WTC11 (cell line): ENCODE measurements around the gene ARHGAP19.

Experiments used
- ATF2 ChIP-seq: sonication (generic); formaldehyde crosslinking; IDR thresholded peaks from 2 replicates; pipeline ENCODE4 v1.8.1; 2022; ENCODE audit warnings: low read depth, missing genetic modification reagents, borderline replicate concordance
- ATF3 ChIP-seq: sonication (generic); formaldehyde crosslinking; conservative IDR thresholded peaks from 2 replicates; pipeline ENCODE4 v1.8.1; 2022; ENCODE audit warnings: mild to moderate bottlenecking, missing genetic modification reagents
- ATF6 ChIP-seq: sonication (generic); formaldehyde crosslinking; IDR thresholded peaks from 2 replicates; pipeline ENCODE4 v1.8.1; 2023; ENCODE audit warnings: mild to moderate bottlenecking, missing genetic modification reagents
- GABPB1 ChIP-seq: sonication (generic); formaldehyde crosslinking; IDR thresholded peaks from 2 replicates; pipeline ENCODE4 v1.8.1; 2023; ENCODE audit warnings: mild to moderate bottlenecking, missing genetic modification reagents
- JUN ChIP-seq: sonication (generic); formaldehyde crosslinking; IDR thresholded peaks from 2 replicates; pipeline ENCODE4 v1.8.0; 2023; ENCODE audit warnings: mild to moderate bottlenecking, missing genetic modification reagents
- MAX ChIP-seq: sonication (generic); formaldehyde crosslinking; IDR thresholded peaks from 2 replicates; pipeline ENCODE4 v1.8.0; 2022; ENCODE audit warnings: mild to moderate bottlenecking, missing genetic modification reagents
- NR1H2 ChIP-seq: sonication (generic); formaldehyde crosslinking; IDR thresholded peaks from 2 replicates; pipeline ENCODE4 v1.9.0; 2021; ENCODE audit warnings: mild to moderate bottlenecking, moderate library complexity, missing genetic modification reagents
- PRDM15 ChIP-seq: sonication (generic); formaldehyde crosslinking; IDR thresholded peaks from 2 replicates; pipeline ENCODE4 v1.8.0; 2022; ENCODE audit warnings: missing genetic modification reagents
- SMAD3 ChIP-seq: sonication (generic); formaldehyde crosslinking; IDR thresholded peaks from 2 replicates; pipeline ENCODE4 v1.8.0; 2022; ENCODE audit warnings: missing genetic modification reagents, mild to moderate bottlenecking, borderline replicate concordance
- SP1 ChIP-seq: sonication (generic); formaldehyde crosslinking; conservative IDR thresholded peaks from 2 replicates; pipeline ENCODE4 v1.8.1; 2022; ENCODE audit warnings: missing genetic modification reagents
- ZNF219 ChIP-seq: sonication (generic); formaldehyde crosslinking; IDR thresholded peaks from 2 replicates; pipeline ENCODE4 v1.8.0; 2023; ENCODE audit warnings: missing genetic modification reagents, mild to moderate bottlenecking, borderline replicate concordance
- ZNF281 ChIP-seq: sonication (generic); formaldehyde crosslinking; IDR thresholded peaks from 2 replicates; pipeline ENCODE4 v1.8.0; 2023; ENCODE audit warnings: mild to moderate bottlenecking, missing genetic modification reagents
- TF ChIP-seq, protein P1 (sequence below): fragments of 200-600 bp; IDR thresholded peaks from 2 replicates; pipeline ENCODE4 v1.8.0; 2022; ENCODE audit warnings: antibody characterized with exemption

GRCh38 chr10:97297556-97298222 is 5.3 kb upstream of the ARHGAP19 start:
- TF ChIP-seq, protein P1, sequence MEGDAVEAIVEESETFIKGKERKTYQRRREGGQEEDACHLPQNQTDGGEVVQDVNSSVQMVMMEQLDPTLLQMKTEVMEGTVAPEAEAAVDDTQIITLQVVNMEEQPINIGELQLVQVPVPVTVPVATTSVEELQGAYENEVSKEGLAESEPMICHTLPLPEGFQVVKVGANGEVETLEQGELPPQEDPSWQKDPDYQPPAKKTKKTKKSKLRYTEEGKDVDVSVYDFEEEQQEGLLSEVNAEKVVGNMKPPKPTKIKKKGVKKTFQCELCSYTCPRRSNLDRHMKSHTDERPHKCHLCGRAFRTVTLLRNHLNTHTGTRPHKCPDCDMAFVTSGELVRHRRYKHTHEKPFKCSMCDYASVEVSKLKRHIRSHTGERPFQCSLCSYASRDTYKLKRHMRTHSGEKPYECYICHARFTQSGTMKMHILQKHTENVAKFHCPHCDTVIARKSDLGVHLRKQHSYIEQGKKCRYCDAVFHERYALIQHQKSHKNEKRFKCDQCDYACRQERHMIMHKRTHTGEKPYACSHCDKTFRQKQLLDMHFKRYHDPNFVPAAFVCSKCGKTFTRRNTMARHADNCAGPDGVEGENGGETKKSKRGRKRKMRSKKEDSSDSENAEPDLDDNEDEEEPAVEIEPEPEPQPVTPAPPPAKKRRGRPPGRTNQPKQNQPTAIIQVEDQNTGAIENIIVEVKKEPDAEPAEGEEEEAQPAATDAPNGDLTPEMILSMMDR = no peak
- TF ChIP-seq SMAD3 (CRISPR knock-in tag) (no peak), ATF6 (no peak), GABPB1 (CRISPR knock-in tag) (no peak), ATF3 (CRISPR knock-in tag) (no peak), JUN (CRISPR knock-in tag) (no peak), NR1H2 (CRISPR knock-in tag) (no peak), MAX (CRISPR knock-in tag) (no peak), PRDM15 (CRISPR knock-in tag) (no peak), ATF2 (CRISPR knock-in tag) (no peak), SP1 (CRISPR knock-in tag) (no peak), ZNF281 (CRISPR knock-in tag) (no peak), ZNF219 (CRISPR knock-in tag) (no peak)
